Nephron (organoid): Measurements from ENCODE around the gene XXYLT1.

Experiments
- H3K27ac Mint-ChIP-seq, 3 experiments: 2 replicates each; pipeline ENCODE4 v1.8.0; 2020; ENCODE audit warnings: mixed read lengths in 3 of 3, mild to moderate bottlenecking in 2 of 3, moderate library complexity in 1 of 3
- H3K27me3 Mint-ChIP-seq: 2 replicates; pipeline ENCODE4 v1.8.0; 2021; ENCODE audit warnings: low read depth, mild to moderate bottlenecking, moderate library complexity, mixed read lengths
- H3K36me3 Mint-ChIP-seq: 2 replicates; pipeline ENCODE4 v1.8.0; 2020; ENCODE audit warnings: low read depth, mixed read lengths
- H3K4me1 Mint-ChIP-seq: 2 replicates; pipeline ENCODE4 v1.8.0; 2020; ENCODE audit warnings: mixed read lengths
- H3K4me3 Mint-ChIP-seq, 3 experiments: 2 replicates each; pipeline ENCODE4 v1.8.0; 2020; ENCODE audit warnings: mild to moderate bottlenecking in 3 of 3, mixed read lengths in 3 of 3, moderate library complexity in 2 of 3
- H3K9me3 Mint-ChIP-seq: 2 replicates; pipeline ENCODE4 v1.8.0; 2020; ENCODE audit warnings: mixed read lengths
- CTCF ChIP-seq, 3 experiments: fragments of 200-600 bp; sonication (generic); IDR thresholded peaks; one replicate each; pipeline ENCODE4 v1.5.0; 2021; ENCODE audit warnings: antibody characterized with exemption in 3 of 3; ENCODE audit not compliant: unreplicated experiment in 3 of 3

The XXYLT1 gene

GRCh38 chr3:195103623-195104022, 167.3 kb downstream of the XXYLT1 start:
- no peak for TF ChIP-seq CTCF (IDR thresholded peaks at IDR 0.05; ENCODE audit: unreplicated experiment in 3 of 3)
- Mint-ChIP-seq H3K36me3 (no peaks in the 10 kb centered on the region), H3K4me3 (no peak overlapping the region), H3K9me3 (no peaks in the 10 kb centered on the region), H3K27me3 (peaks cover 11% of the 10 kb centered on the region), H3K27ac (peak overlapping the region in 2 of 3 experiments; percentile 16 to 54), H3K4me1 (peaks cover 34% of the 10 kb centered on the region)

- no peak for TF ChIP-seq CTCF (IDR thresholded peaks at IDR 0.05; ENCODE audit: unreplicated experiment in 3 of 3)
- Mint-ChIP-seq H3K4me1 (peaks cover 29% of the 10 kb centered on the region), H3K4me3 (no peak overlapping the region), H3K36me3 (no peaks in the 10 kb centered on the region), H3K27ac (peak overlapping the region; percentile 34 to 91 (median 54)), H3K27me3 (peaks cover 11% of the 10 kb centered on the region), H3K9me3 (no peaks in the 10 kb centered on the region)
Measured at GRCh38 chr3:195102609-195103467, 168.1 kb downstream of the XXYLT1 start.

- no peaks in the 10 kb centered on the region for H3K9me3 Mint-ChIP-seq
- H3K36me3 Mint-ChIP-seq: no peaks in the 10 kb centered on the region
- TF ChIP-seq CTCF (IDR thresholded peaks at IDR 0.05; ENCODE audit: unreplicated experiment in 3 of 3): no peak
- H3K27ac Mint-ChIP-seq: peak overlapping the region; percentile 34 to 91 (median 54)
- H3K4me3 Mint-ChIP-seq: no peak overlapping the region
- H3K27me3 Mint-ChIP-seq: peaks cover 11% of the 10 kb centered on the region
- H3K4me1 Mint-ChIP-seq: peaks cover 27% of the 10 kb centered on the region
Measured at GRCh38 chr3:195101927-195102608, 168.9 kb downstream of the XXYLT1 start.

- H3K9me3 Mint-ChIP-seq: no peaks in the 10 kb centered on the region
- H3K4me3 Mint-ChIP-seq: no peak overlapping the region
- no peaks in the 10 kb centered on the region for H3K36me3 Mint-ChIP-seq
- H3K27ac Mint-ChIP-seq: peak overlapping the region in 2 of 3 experiments; percentile 10 to 52
- no peak for TF ChIP-seq CTCF (IDR thresholded peaks at IDR 0.05; ENCODE audit: unreplicated experiment in 3 of 3)
- peaks cover 11% of the 10 kb centered on the region for H3K27me3 Mint-ChIP-seq
- H3K4me1 Mint-ChIP-seq: peaks cover 25% of the 10 kb centered on the region
Measured at GRCh38 chr3:195101001-195101583, 169.9 kb downstream of the XXYLT1 start.

- Mint-ChIP-seq H3K27ac (peak overlapping the region in 1 of 3 experiments; percentile 23), H3K4me3 (no peak overlapping the region), H3K4me1 (peaks cover 21% of the 10 kb centered on the region), H3K36me3 (peaks cover 2% of the 10 kb centered on the region), H3K27me3 (peaks cover 14% of the 10 kb centered on the region), H3K9me3 (peaks cover under 1% of the 10 kb centered on the region)
- no peak for TF ChIP-seq CTCF (IDR thresholded peaks at IDR 0.05; ENCODE audit: unreplicated experiment in 3 of 3)
Measured at GRCh38 chr3:195099951-195100785, 170.8 kb downstream of the XXYLT1 start.
